K562 (cell line): ENCODE results near the gene F11R. TPM values are rescaled to one million over a fixed set of nuclear protein-coding genes. Genes with fewer than 3 reads are reported as not detected.

Experiments used
- HES1 ChIP-seq: fragments of 450-650 bp; IDR thresholded peaks from 2 replicates; pipeline ENCODE4 v1.6.1; 2016; ENCODE audit warnings: low read depth, mild to moderate bottlenecking, moderate library complexity
- PBX2 ChIP-seq, 2 experiments: IDR thresholded peaks in 1 of 2; conservative IDR thresholded peaks in 1 of 2; 2 replicates each; pipeline ENCODE4 v1.6.1; 2016; ENCODE audit warnings: low read depth in 2 of 2, mild to moderate bottlenecking in 1 of 2, missing compliant biosample characterization in 1 of 2, missing genetic modification characterization in 1 of 2, moderate library complexity in 1 of 2
- POLR3G ChIP-seq: IDR thresholded peaks from 2 replicates; pipeline ENCODE4 v1.6.1; 2011; ENCODE audit not compliant: insufficient read length, insufficient replicate concordance; ENCODE audit errors: extremely low read depth
- SRSF9 ChIP-seq: fragments of 200-400 bp; formaldehyde crosslinking; IDR thresholded peaks from 2 replicates; pipeline ENCODE4 v1.6.1; 2017; ENCODE audit warnings: low read depth, low read length, borderline replicate concordance
- STAT5B ChIP-seq: fragments of 250-450 bp; sonication (Bioruptor Pico); IDR thresholded peaks from 2 replicates; pipeline ENCODE4 v1.8.0; 2021; ENCODE audit warnings: mild to moderate bottlenecking, inconsistent platforms
- STAT6 ChIP-seq: sonication (generic); formaldehyde crosslinking; IDR thresholded peaks from 2 replicates; pipeline ENCODE4 v1.8.1; 2023; ENCODE audit warnings: mild to moderate bottlenecking, missing genetic modification reagents
- VEZF1 ChIP-seq: fragments of 200-800 bp; sonication (Bioruptor generic); IDR thresholded peaks from 2 replicates; pipeline ENCODE4 v1.6.1; 2017; ENCODE audit warnings: missing genetic modification characterization, missing compliant biosample characterization
- ZBED1 ChIP-seq: IDR thresholded peaks from 2 replicates; pipeline ENCODE4 v1.6.1; 2014
- ZNF224 ChIP-seq: sonication (generic); formaldehyde crosslinking; IDR thresholded peaks from 2 replicates; pipeline ENCODE4 v1.8.0; 2022; ENCODE audit warnings: mild to moderate bottlenecking, missing genetic modification reagents
- ZNF316 ChIP-seq: fragments of 450-650 bp; IDR thresholded peaks from 2 replicates; pipeline ENCODE4 v1.6.1; 2016
- ZNF589 ChIP-seq: fragments of 200-800 bp; sonication (Bioruptor generic); IDR thresholded peaks from 2 replicates; pipeline ENCODE4 v1.6.1; 2016; ENCODE audit warnings: low read depth, missing genetic modification characterization, missing compliant biosample characterization
- polyA plus RNA-seq, 8 experiments: library from polyadenylated mRNA; depleted of rRNA in 4 of 8; stranded (reverse) in 5 of 8; unstranded in 3 of 8; fragments of >200 nt; fragmentation: Nextera tagmentation in 2 of 8; fragmentation: Illumina TruSeq in 1 of 8; extraction: Ambion mirVana in 2 of 8; extraction: Trizol in 1 of 8; gene quantifications; 2 replicates each; pipeline versions ENCODE4 v1.2.1 to v1.2.3, GENCODE V29; 2011 to 2014; ENCODE audit warnings: inconsistent platforms in 1 of 8, missing spikeins in 1 of 8
- total RNA-seq, 7 experiments: library from RNA; depleted of rRNA in 6 of 7; stranded (reverse); fragments of >200 nt in 6 of 7; fragmentation: Illumina TruSeq in 2 of 7; extraction: Trizol in 2 of 7; gene quantifications; 2 replicates each; pipeline versions ENCODE4 v1.2.1 to v1.2.3, GENCODE V29; 2011 to 2021; ENCODE audit warnings: low replicate concordance in 1 of 7
- TF ChIP-seq, protein P1 (sequence below): sonication (generic); formaldehyde crosslinking; IDR thresholded peaks from 2 replicates; pipeline ENCODE4 v1.8.0; 2022; ENCODE audit warnings: mild to moderate bottlenecking, missing genetic modification reagents
- TF ChIP-seq, protein P2 (sequence below), 2 experiments: fragments of 450-650 bp; IDR thresholded peaks; 2 replicates each; pipeline ENCODE4 v1.6.1; 2016

Gene F11R
- total and polyA plus RNA-seq, 9 of the 15 experiments (the other 6 are each of a cell fraction or from before 2014, with no cell fraction given) = 27.4 to 187 (median 52.5) TPM

DNA sequence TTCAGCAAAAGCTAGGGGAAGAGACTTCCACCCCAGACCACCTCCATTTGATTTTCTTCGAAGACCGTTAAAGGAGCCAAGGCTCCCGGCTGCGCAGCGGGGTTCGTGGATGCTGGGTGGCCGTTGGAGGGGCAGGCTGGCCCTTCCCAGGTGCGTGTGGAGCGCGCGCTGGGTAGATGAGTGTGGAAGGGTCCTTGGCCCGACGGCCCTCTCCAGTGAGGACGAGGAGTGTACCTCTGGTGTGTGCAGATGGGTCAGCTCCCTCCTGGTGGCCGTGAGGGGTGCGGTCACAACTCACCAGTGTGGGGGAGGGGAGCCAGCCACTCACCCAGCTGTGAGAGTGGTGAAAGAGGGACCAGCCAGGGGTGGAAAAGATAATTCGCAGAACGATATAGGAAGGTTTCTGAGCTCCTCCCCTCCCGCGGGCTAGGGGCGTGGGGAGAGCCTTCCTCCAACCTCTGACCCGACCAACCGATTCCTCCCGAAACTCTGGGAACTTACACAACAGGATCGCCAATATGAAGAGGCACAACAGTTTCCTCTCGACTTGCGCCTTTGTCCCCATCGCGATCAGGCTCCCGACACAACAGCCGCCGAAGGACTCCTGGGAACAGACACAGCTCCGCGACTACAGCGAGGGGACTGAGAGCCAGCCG, at the start of gene F11R (continued):
- TF ChIP-seq, protein P1, sequence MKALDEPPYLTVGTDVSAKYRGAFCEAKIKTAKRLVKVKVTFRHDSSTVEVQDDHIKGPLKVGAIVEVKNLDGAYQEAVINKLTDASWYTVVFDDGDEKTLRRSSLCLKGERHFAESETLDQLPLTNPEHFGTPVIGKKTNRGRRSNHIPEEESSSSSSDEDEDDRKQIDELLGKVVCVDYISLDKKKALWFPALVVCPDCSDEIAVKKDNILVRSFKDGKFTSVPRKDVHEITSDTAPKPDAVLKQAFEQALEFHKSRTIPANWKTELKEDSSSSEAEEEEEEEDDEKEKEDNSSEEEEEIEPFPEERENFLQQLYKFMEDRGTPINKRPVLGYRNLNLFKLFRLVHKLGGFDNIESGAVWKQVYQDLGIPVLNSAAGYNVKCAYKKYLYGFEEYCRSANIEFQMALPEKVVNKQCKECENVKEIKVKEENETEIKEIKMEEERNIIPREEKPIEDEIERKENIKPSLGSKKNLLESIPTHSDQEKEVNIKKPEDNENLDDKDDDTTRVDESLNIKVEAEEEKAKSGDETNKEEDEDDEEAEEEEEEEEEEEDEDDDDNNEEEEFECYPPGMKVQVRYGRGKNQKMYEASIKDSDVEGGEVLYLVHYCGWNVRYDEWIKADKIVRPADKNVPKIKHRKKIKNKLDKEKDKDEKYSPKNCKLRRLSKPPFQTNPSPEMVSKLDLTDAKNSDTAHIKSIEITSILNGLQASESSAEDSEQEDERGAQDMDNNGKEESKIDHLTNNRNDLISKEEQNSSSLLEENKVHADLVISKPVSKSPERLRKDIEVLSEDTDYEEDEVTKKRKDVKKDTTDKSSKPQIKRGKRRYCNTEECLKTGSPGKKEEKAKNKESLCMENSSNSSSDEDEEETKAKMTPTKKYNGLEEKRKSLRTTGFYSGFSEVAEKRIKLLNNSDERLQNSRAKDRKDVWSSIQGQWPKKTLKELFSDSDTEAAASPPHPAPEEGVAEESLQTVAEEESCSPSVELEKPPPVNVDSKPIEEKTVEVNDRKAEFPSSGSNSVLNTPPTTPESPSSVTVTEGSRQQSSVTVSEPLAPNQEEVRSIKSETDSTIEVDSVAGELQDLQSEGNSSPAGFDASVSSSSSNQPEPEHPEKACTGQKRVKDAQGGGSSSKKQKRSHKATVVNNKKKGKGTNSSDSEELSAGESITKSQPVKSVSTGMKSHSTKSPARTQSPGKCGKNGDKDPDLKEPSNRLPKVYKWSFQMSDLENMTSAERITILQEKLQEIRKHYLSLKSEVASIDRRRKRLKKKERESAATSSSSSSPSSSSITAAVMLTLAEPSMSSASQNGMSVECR = peak; percentile 96
- TF ChIP-seq VEZF1 (CRISPR knock-in tag) = peak; percentile 76
- TF ChIP-seq STAT6 = no peak
- TF ChIP-seq ZNF224 (CRISPR knock-in tag) = no peak
- TF ChIP-seq ZBED1 = peak; percentile 98
- TF ChIP-seq ZNF316 = no peak
- no peak for TF ChIP-seq STAT5B
- no peak for TF ChIP-seq PBX2 (CRISPR knock-in tag; IDR thresholded peaks at IDR 0.05; ENCODE audit: low read depth)
- TF ChIP-seq PBX2 (tag; conservative IDR thresholded peaks at IDR 0.05; ENCODE audit: low read depth) = peak; percentile 34
- peak; percentile 6; the same call in 1 of the 2 replicates for TF ChIP-seq ZNF589 (CRISPR knock-in tag)
- TF ChIP-seq POLR3G = no peak
- TF ChIP-seq, protein P2, sequence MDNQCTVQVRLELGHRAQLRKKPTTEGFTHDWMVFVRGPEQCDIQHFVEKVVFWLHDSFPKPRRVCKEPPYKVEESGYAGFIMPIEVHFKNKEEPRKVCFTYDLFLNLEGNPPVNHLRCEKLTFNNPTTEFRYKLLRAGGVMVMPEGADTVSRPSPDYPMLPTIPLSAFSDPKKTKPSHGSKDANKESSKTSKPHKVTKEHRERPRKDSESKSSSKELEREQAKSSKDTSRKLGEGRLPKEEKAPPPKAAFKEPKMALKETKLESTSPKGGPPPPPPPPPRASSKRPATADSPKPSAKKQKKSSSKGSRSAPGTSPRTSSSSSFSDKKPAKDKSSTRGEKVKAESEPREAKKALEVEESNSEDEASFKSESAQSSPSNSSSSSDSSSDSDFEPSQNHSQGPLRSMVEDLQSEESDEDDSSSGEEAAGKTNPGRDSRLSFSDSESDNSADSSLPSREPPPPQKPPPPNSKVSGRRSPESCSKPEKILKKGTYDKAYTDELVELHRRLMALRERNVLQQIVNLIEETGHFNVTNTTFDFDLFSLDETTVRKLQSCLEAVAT (IDR thresholded peaks at IDR 0.05) = peak; percentile 34 to 91; a peak in 3 of 4 replicates
- TF ChIP-seq SRSF9 = no peak
- peak; percentile 36; the same call in 1 of the 2 replicates for TF ChIP-seq HES1
